Nephron (organoid): Measurements from ENCODE around the gene CSF2RB.

Experiments used
- H3K27ac Mint-ChIP-seq, 3 experiments: 2 replicates each; pipeline ENCODE4 v1.8.0; 2020; ENCODE audit warnings: mixed read lengths in 3 of 3, mild to moderate bottlenecking in 2 of 3, moderate library complexity in 1 of 3
- H3K27me3 Mint-ChIP-seq: 2 replicates; pipeline ENCODE4 v1.8.0; 2021; ENCODE audit warnings: low read depth, mild to moderate bottlenecking, moderate library complexity, mixed read lengths
- H3K36me3 Mint-ChIP-seq: 2 replicates; pipeline ENCODE4 v1.8.0; 2020; ENCODE audit warnings: low read depth, mixed read lengths
- H3K4me1 Mint-ChIP-seq: 2 replicates; pipeline ENCODE4 v1.8.0; 2020; ENCODE audit warnings: mixed read lengths
- H3K4me3 Mint-ChIP-seq, 3 experiments: 2 replicates each; pipeline ENCODE4 v1.8.0; 2020; ENCODE audit warnings: mild to moderate bottlenecking in 3 of 3, mixed read lengths in 3 of 3, moderate library complexity in 2 of 3
- H3K9me3 Mint-ChIP-seq: 2 replicates; pipeline ENCODE4 v1.8.0; 2020; ENCODE audit warnings: mixed read lengths
- CTCF ChIP-seq, 3 experiments: fragments of 200-600 bp; sonication (generic); IDR thresholded peaks; one replicate each; pipeline ENCODE4 v1.5.0; 2021; ENCODE audit warnings: antibody characterized with exemption in 3 of 3; ENCODE audit not compliant: unreplicated experiment in 3 of 3

Gene CSF2RB

GRCh38 chr22:36951746-36952145 is 38.3 kb downstream of the CSF2RB start:
- Mint-ChIP-seq H3K36me3 (no peaks in the 10 kb centered on the region), H3K27me3 (peaks cover 15% of the 10 kb centered on the region), H3K4me3 (no peak overlapping the region), H3K4me1 (peaks cover 11% of the 10 kb centered on the region), H3K9me3 (peaks cover 10% of the 10 kb centered on the region), H3K27ac (no peak overlapping the region)
- TF ChIP-seq CTCF (IDR thresholded peaks at IDR 0.05; ENCODE audit: unreplicated experiment in 3 of 3): no peak

GRCh38 chr22:36953239-36954080 is 40.0 kb downstream of the CSF2RB start:
- H3K4me3 Mint-ChIP-seq: no peak overlapping the region
- H3K4me1 Mint-ChIP-seq: peaks cover 6% of the 10 kb centered on the region
- peaks cover 15% of the 10 kb centered on the region for H3K9me3 Mint-ChIP-seq
- no peaks in the 10 kb centered on the region for H3K36me3 Mint-ChIP-seq
- no peak overlapping the region for H3K27ac Mint-ChIP-seq
- TF ChIP-seq CTCF (IDR thresholded peaks at IDR 0.05; ENCODE audit: unreplicated experiment in 3 of 3): no peak
- H3K27me3 Mint-ChIP-seq: peaks cover 14% of the 10 kb centered on the region

- Mint-ChIP-seq H3K36me3 (no peaks in the 10 kb centered on the region), H3K4me3 (no peak overlapping the region), H3K27ac (no peak overlapping the region), H3K27me3 (peaks cover 20% of the 10 kb centered on the region), H3K9me3 (peaks cover 13% of the 10 kb centered on the region), H3K4me1 (no peaks in the 10 kb centered on the region)
- TF ChIP-seq CTCF (IDR thresholded peaks at IDR 0.05; ENCODE audit: unreplicated experiment in 3 of 3): no peak
Observed at GRCh38 chr22:36954251-36955014, 41.0 kb downstream of the CSF2RB start.

- H3K4me3 Mint-ChIP-seq: no peak overlapping the region
- H3K9me3 Mint-ChIP-seq: peaks cover 13% of the 10 kb centered on the region
- H3K4me1 Mint-ChIP-seq: no peaks in the 10 kb centered on the region
- H3K36me3 Mint-ChIP-seq: no peaks in the 10 kb centered on the region
- H3K27ac Mint-ChIP-seq: no peak overlapping the region
- H3K27me3 Mint-ChIP-seq: peaks cover 25% of the 10 kb centered on the region
- TF ChIP-seq CTCF (IDR thresholded peaks at IDR 0.05; ENCODE audit: unreplicated experiment in 3 of 3): no peak
Observed at GRCh38 chr22:36955691-36956090, 42.3 kb downstream of the CSF2RB start.

GRCh38 chr22:36958366-36958765 is 44.9 kb downstream of the CSF2RB start:
- H3K9me3 Mint-ChIP-seq: peaks cover 13% of the 10 kb centered on the region
- H3K4me1 Mint-ChIP-seq: no peaks in the 10 kb centered on the region
- H3K36me3 Mint-ChIP-seq: no peaks in the 10 kb centered on the region
- H3K27ac Mint-ChIP-seq: no peak overlapping the region
- H3K4me3 Mint-ChIP-seq: no peak overlapping the region
- no peak for TF ChIP-seq CTCF (IDR thresholded peaks at IDR 0.05; ENCODE audit: unreplicated experiment in 3 of 3)
- H3K27me3 Mint-ChIP-seq: peaks cover 29% of the 10 kb centered on the region
